Smooth muscle cell (in vitro differentiated cells): ENCODE results near the gene ATP5MC2. TPM values are rescaled to one million over a fixed set of nuclear protein-coding genes. Genes with fewer than 3 reads are reported as not detected.

Experiments
- DNase-seq: peaks from one replicate; lab custom pipeline; 2025; ENCODE audit not compliant: unreplicated experiment; lab: John Stamatoyannopoulos, UW
- H2AFZ ChIP-seq: fragments of 200-600 bp; sonication (generic); 2 replicates; pipeline ENCODE4 v1.6.0; 2016; ENCODE audit warnings: antibody characterized with exemption, low read depth, mild to moderate bottlenecking
- H3F3A ChIP-seq: fragments of 200-600 bp; sonication (generic); 2 replicates; pipeline ENCODE4 v1.6.0; 2017; ENCODE audit warnings: antibody characterized with exemption, low read depth
- H3K27ac ChIP-seq: fragments of 200-600 bp; sonication (generic); 2 replicates; pipeline ENCODE4 v1.5.1; 2016; ENCODE audit warnings: low read depth, mild to moderate bottlenecking
- H3K27me3 ChIP-seq: fragments of 200-600 bp; sonication (generic); 2 replicates; pipeline ENCODE4 v1.6.1; 2016; ENCODE audit warnings: low read depth, mild to moderate bottlenecking
- H3K36me3 ChIP-seq: fragments of 200-600 bp; sonication (generic); 2 replicates; pipeline ENCODE4 v1.5.1; 2016; ENCODE audit warnings: low read depth
- H3K4me1 ChIP-seq: fragments of 200-600 bp; sonication (generic); 2 replicates; pipeline ENCODE4 v1.5.1; 2016; ENCODE audit warnings: low read depth
- H3K4me2 ChIP-seq: fragments of 200-600 bp; sonication (generic); 2 replicates; pipeline ENCODE4 v1.6.0; 2016; ENCODE audit warnings: mild to moderate bottlenecking
- H3K4me3 ChIP-seq: fragments of 200-600 bp; sonication (generic); 2 replicates; pipeline ENCODE4 v1.5.1; 2016; ENCODE audit warnings: mild to moderate bottlenecking
- H3K79me2 ChIP-seq: fragments of 200-600 bp; sonication (generic); 2 replicates; pipeline ENCODE4 v1.6.0; 2016; ENCODE audit warnings: low read depth, mild to moderate bottlenecking
- H3K9ac ChIP-seq: fragments of 200-600 bp; sonication (generic); 2 replicates; pipeline ENCODE4 v1.6.0; 2016; ENCODE audit warnings: low read depth
- H3K9me3 ChIP-seq: fragments of 200-600 bp; sonication (generic); replicated peaks from 2 replicates; pipeline ENCODE4 v1.5.1; 2016; ENCODE audit warnings: low read depth
- H4K20me1 ChIP-seq: fragments of 200-600 bp; sonication (generic); 2 replicates; pipeline ENCODE4 v1.6.0; 2016; ENCODE audit warnings: low read depth
- WGBS: methylation state at CpG from one replicate; pipeline ENCODE4 v1.1.7; 2016; ENCODE audit warnings: low lambda C conversion rate; 5-methylcytosine and 5-hydroxymethylcytosine counted together
- polyA plus RNA-seq: library from polyadenylated mRNA; unstranded; fragments of >200 nt; fragmentation: Nextera tagmentation; extraction: Ambion mirVana; gene quantifications from 2 replicates; pipeline ENCODE4 v1.2.1, GENCODE V29; 2016
- total RNA-seq: library from RNA; depleted of rRNA; stranded (reverse); fragments of >200 nt; gene quantifications from 2 replicates; pipeline ENCODE4 v1.2.3, GENCODE V29; 2014
- TF ChIP-seq, protein P1 (sequence below): fragments of 200-600 bp; sonication (generic); IDR thresholded peaks from 2 replicates; pipeline ENCODE4 v1.5.1; 2017; ENCODE audit warnings: borderline replicate concordance, mild to moderate bottlenecking, antibody characterized with exemption; ENCODE audit not compliant: insufficient read depth, poor library complexity, severe bottlenecking

Gene ATP5MC2
- total and polyA plus RNA-seq, 2 experiments from 2014 or later = 261 to 320 TPM

DNA sequence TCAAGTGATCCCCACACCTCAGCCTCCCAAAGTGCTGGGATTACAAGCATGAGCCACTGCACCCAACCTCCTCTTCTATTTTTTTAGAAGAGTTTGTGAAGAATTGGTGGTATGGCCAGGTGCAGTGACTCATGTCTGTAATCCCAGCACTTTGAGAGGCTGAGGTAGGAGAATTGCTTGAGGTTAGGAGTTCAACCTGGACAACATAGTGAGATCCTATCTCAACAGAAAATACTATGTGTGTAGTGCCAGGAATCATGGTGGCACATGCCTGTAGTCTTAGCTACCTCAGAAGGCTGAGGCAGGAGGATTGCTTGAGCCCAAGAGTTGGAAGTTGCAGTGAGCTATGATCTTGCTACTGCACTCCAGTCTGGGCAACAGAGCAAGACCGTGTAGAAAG lies 44.2 kb downstream of the ATP5MC2 start:
- no peak overlapping the region for H2AFZ ChIP-seq
- no peaks in the 10 kb centered on the region for H3F3A ChIP-seq
- H3K27me3 ChIP-seq = no peaks in the 10 kb centered on the region
- no peak overlapping the region for H3K4me2 ChIP-seq
- H3K4me1 ChIP-seq = peaks cover 6% of the 10 kb centered on the region
- no peak for DNase-seq
- TF ChIP-seq, protein P1, sequence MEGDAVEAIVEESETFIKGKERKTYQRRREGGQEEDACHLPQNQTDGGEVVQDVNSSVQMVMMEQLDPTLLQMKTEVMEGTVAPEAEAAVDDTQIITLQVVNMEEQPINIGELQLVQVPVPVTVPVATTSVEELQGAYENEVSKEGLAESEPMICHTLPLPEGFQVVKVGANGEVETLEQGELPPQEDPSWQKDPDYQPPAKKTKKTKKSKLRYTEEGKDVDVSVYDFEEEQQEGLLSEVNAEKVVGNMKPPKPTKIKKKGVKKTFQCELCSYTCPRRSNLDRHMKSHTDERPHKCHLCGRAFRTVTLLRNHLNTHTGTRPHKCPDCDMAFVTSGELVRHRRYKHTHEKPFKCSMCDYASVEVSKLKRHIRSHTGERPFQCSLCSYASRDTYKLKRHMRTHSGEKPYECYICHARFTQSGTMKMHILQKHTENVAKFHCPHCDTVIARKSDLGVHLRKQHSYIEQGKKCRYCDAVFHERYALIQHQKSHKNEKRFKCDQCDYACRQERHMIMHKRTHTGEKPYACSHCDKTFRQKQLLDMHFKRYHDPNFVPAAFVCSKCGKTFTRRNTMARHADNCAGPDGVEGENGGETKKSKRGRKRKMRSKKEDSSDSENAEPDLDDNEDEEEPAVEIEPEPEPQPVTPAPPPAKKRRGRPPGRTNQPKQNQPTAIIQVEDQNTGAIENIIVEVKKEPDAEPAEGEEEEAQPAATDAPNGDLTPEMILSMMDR = no peak
- no peak overlapping the region for H3K4me3 ChIP-seq
- H3K79me2 ChIP-seq = no peaks in the 10 kb centered on the region
- no peaks in the 10 kb centered on the region for H4K20me1 ChIP-seq
- H3K27ac ChIP-seq = no peak overlapping the region
- H3K36me3 ChIP-seq = no peaks in the 10 kb centered on the region
- H3K9me3 ChIP-seq = no peaks in the 10 kb centered on the region
- no peak overlapping the region for H3K9ac ChIP-seq
- WGBS = 83% methylated on average over 1 of the region's 1 CpG

DNA sequence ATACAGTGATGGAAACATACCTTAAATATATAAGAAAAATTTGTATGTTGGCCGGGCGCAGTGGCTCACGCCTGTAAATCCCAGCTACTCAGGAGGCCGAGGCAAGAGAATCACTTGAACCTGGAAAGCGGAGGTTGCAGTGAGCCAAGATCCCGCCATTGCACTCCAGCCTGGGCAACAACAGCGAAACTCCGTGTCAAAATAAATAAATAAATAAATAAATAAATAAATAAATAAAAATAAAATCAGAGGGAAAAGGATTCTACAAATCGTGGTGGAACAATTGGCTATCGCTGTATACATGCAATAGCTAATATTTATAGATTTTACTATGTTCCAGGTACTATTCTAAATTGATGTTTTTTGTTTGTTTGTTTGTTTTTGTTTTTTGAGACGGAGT lies 48.0 kb downstream of the ATP5MC2 start:
- Histone ChIP-seq H3K27ac (no peak overlapping the region), H3K27me3 (no peaks in the 10 kb centered on the region), H2AFZ (no peak overlapping the region), H3K9me3 (no peaks in the 10 kb centered on the region), H3K36me3 (no peaks in the 10 kb centered on the region), H3K79me2 (peaks cover 28% of the 10 kb centered on the region), H3F3A (no peaks in the 10 kb centered on the region), H3K9ac (no peak overlapping the region), H3K4me1 (peaks cover 31% of the 10 kb centered on the region), H4K20me1 (peaks cover 11% of the 10 kb centered on the region), H3K4me2 (no peak overlapping the region), H3K4me3 (no peak overlapping the region)
- 94% methylated on average over 11 of the region's 11 CpGs for WGBS
- DNase-seq = no peak
- TF ChIP-seq, protein P1 = no peak

DNA sequence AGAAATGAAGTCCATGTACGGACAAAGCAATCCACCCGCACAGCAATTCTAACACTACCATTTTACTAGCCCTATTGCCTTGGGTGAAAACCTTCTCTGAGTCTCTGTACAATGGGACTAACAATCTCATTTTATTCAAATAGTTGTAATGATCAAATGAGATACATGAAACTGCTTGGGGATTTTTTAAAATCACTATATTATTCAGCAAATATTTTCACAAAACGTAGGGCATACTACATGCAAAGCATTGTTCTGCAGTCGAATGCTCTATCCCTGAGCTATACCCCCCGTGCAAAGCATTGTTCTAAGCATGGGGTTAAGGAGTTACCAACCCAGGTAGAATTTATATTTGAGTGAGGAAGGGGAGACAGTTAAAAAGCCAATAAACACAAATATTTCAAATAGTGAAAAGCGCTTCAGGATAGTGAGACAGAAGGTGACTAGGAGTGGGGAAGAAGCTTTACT lies 49.1 kb downstream of the ATP5MC2 start:
- no peaks in the 10 kb centered on the region for H3K36me3 ChIP-seq
- DNase-seq = no peak
- 39% methylated on average over 6 of the region's 6 CpGs for WGBS
- peak overlapping the region; percentile 80 for H2AFZ ChIP-seq
- H3K27ac ChIP-seq = no peak overlapping the region
- TF ChIP-seq, protein P1 = no peak
- H3K4me3 ChIP-seq = peak overlapping the region; percentile 81
- H3K79me2 ChIP-seq = peaks cover 40% of the 10 kb centered on the region
- peaks cover 31% of the 10 kb centered on the region for H3K4me1 ChIP-seq
- H3K4me2 ChIP-seq = peak overlapping the region; percentile 93
- no peaks in the 10 kb centered on the region for H3K9me3 ChIP-seq
- H3K27me3 ChIP-seq = no peaks in the 10 kb centered on the region
- no peak overlapping the region for H3K9ac ChIP-seq
- H4K20me1 ChIP-seq = peaks cover 13% of the 10 kb centered on the region
- H3F3A ChIP-seq = no peaks in the 10 kb centered on the region
